SK-N-MC (cell line): Measurements from ENCODE around the gene TACC3.

Source experiments
- EZH2 ChIP-seq: fragments of 200-600 bp; sonication (generic); IDR thresholded peaks from one replicate; pipeline ENCODE4 v1.6.1; 2017; ENCODE audit warnings: antibody characterized with exemption
- FOXP2 ChIP-seq: optimal IDR thresholded peaks from 2 replicates; pipeline ENCODE3; 2011; ENCODE audit warnings: mild to moderate bottlenecking, moderate library complexity; ENCODE audit not compliant: insufficient read depth; ENCODE audit errors: extremely low read length, control extremely low read depth
- POLR2AphosphoS5 ChIP-seq: IDR thresholded peaks from 2 replicates; pipeline ENCODE4 v1.6.1; 2012; ENCODE audit warnings: mild to moderate bottlenecking, low read depth, low read length, borderline replicate concordance

DNA sequence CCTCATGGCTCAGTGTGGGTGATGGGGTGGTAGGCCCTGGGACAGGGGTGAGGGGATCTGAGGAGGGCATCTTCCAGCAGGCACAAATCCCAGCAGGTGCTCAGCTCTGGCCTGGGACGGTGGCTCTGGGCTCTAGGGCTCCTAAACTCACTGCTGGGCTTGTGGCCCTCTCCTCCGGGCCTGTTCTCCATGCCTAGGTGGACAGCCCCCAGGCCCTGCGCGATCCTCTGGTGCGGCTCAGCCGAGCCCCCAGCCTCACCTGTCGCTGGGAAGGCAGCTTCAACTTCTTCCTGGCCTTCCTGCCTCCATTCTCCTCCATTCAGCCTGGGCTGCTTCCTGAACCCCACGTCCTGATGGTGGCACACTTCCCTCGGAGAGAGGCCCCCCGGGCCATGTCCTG is 52.4 kb downstream of the TACC3 start:
- TF ChIP-seq FOXP2 (no peak), POLR2AphosphoS5 (no peak), EZH2 (no peak)
